ENCODE results near the gene CPNE7.

DNA sequence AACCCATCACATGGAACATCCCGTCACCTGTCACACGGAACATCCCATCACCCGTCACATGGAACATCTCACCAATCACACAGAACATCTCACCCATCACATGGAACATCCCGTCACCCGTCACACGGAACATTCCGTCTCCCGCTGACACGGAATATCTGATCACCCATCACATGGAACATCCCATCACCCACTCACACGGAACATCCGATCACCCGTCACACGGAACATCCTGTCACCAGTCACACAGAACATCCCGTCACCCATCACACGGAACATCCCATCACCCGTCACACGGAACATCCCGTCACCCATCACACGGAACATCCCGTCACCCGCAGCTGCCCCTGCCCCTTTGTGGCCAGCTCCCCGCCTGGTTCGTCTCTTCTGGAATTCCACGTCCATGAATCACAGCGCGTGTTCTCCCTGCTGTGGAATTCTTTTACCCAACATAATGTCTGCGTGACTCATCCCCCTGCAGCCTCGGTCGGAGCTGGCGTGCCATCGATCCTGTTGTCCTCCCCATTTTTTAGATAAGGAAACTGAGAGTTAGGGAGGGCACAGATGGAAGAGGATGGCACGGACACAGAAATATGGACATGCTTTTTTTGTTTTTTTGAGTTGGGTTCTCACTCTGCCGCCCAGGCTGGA is 5.6 kb downstream of the CPNE7 start:
- TF ChIP-seq CTCF (IDR thresholded peaks at IDR 0.05; ENCODE audit: low read depth, low read length, poor library complexity, severe bottlenecking), result no peak
- no peak for TF ChIP-seq EZH2phosphoT487 (IDR thresholded peaks at IDR 0.05; ENCODE audit: borderline replicate concordance, low read length)

Measured in DOHH2 (cell line).